Activated CD8-positive, alpha-beta memory T cell treated with anti-CD3 and anti-CD28 coated beads for 24 hours (primary cell): ENCODE measurements around the gene COX19.
"Not testable (repeated sequence)": the region's sequence is repeated elsewhere in the genome, so short reads cannot be mapped to it uniquely, and the experiment has no call there.

Experiments
- DNase-seq: peaks from one replicate; pipeline ENCODE4 v3.0.0-alpha.2; 2020

The COX19 gene

GRCh38 chr7:1010226-1010625, 34.9 kb upstream of the COX19 start:
- no peak for DNase-seq

- DNase-seq, result no peak
These were observed 34.4 kb upstream of the COX19 start for GRCh38 chr7:1009747-1010146.

GRCh38 chr7:1008733-1009363, 33.5 kb upstream of the COX19 start:
- no peak for DNase-seq

GRCh38 chr7:1007901-1008300, 32.6 kb upstream of the COX19 start:
- no peak for DNase-seq

GRCh38 chr7:1005303-1005702, 30.0 kb upstream of the COX19 start:
- DNase-seq, result no peak

GRCh38 chr7:1004018-1004852, 28.9 kb upstream of the COX19 start:
- no peak for DNase-seq

GRCh38 chr7:1002445-1002844, 27.1 kb upstream of the COX19 start:
- not testable (repeated sequence) for DNase-seq

GRCh38 chr7:1002026-1002425, 26.7 kb upstream of the COX19 start:
- DNase-seq, result not testable (repeated sequence)

GRCh38 chr7:1001069-1001770, 25.9 kb upstream of the COX19 start:
- not testable (repeated sequence) for DNase-seq

GRCh38 chr7:999941-1000935, 24.9 kb upstream of the COX19 start:
- DNase-seq, result no peak

GRCh38 chr7:999149-999879, 24.0 kb upstream of the COX19 start:
- DNase-seq, result no peak

GRCh38 chr7:997404-998395, 22.4 kb upstream of the COX19 start:
- no peak for DNase-seq

- no peak for DNase-seq
These were observed 20.9 kb upstream of the COX19 start for GRCh38 chr7:996079-996872.

- no peak for DNase-seq
These were observed 20.2 kb upstream of the COX19 start for GRCh38 chr7:995571-995970.

GRCh38 chr7:994592-995308, 19.4 kb upstream of the COX19 start:
- DNase-seq, result no peak

- DNase-seq, result peak; percentile 97
These were observed 17.6 kb upstream of the COX19 start for GRCh38 chr7:992709-993607.

GRCh38 chr7:991729-992656, 16.6 kb upstream of the COX19 start:
- DNase-seq, result no peak
